CD4-positive, alpha-beta T cell treated with Interleukin-12 subunit alpha and Interleukin-12 subunit beta, for 1 hour (primary cell): ENCODE data around the gene DLG1.
A peak's percentile ranks its signal among the peaks of the same experiment; 100 is the strongest.
"Not testable (repeated sequence)": the region's sequence is repeated elsewhere in the genome, so short reads cannot be mapped to it uniquely, and the experiment has no call there.

Experiments used
- DNase-seq: peaks from one replicate; pipeline ENCODE4 v3.0.0-alpha.2; 2020

DLG1 gene

GRCh38 chr3:197239857-197240256, 58.6 kb downstream of the DLG1 start:
- no peak for DNase-seq

- no peak for DNase-seq
These were observed 59.6 kb downstream of the DLG1 start for GRCh38 chr3:197238842-197239241.

- no peak for DNase-seq
These were observed 60.5 kb downstream of the DLG1 start for GRCh38 chr3:197237897-197238296.

GRCh38 chr3:197236362-197236761, 62.0 kb downstream of the DLG1 start:
- no peak for DNase-seq

- DNase-seq, result no peak
These were observed 63.2 kb downstream of the DLG1 start for GRCh38 chr3:197234947-197235914.

GRCh38 chr3:197231321-197231720, 67.1 kb downstream of the DLG1 start:
- DNase-seq, result no peak

- no peak for DNase-seq
These were observed 68.6 kb downstream of the DLG1 start for GRCh38 chr3:197229836-197230235.

- no peak for DNase-seq
These were observed 69.2 kb downstream of the DLG1 start for GRCh38 chr3:197229178-197229577.

GRCh38 chr3:197227780-197228574, 70.4 kb downstream of the DLG1 start:
- no peak for DNase-seq

GRCh38 chr3:197226179-197226578, 72.2 kb downstream of the DLG1 start:
- DNase-seq, result no peak

- no peak for DNase-seq
These were observed 72.8 kb downstream of the DLG1 start for GRCh38 chr3:197225579-197225978.

GRCh38 chr3:197224034-197224444, 74.4 kb downstream of the DLG1 start:
- peak; percentile 44 for DNase-seq

- DNase-seq, result no peak
These were observed 75.5 kb downstream of the DLG1 start for GRCh38 chr3:197222937-197223370.

GRCh38 chr3:197219619-197220018, 78.8 kb downstream of the DLG1 start:
- no peak for DNase-seq

- DNase-seq, result no peak
These were observed 80.2 kb downstream of the DLG1 start for GRCh38 chr3:197218210-197218609.

- DNase-seq, result no peak
These were observed 81.5 kb downstream of the DLG1 start for GRCh38 chr3:197216914-197217313.

- DNase-seq, result no peak
These were observed 82.1 kb downstream of the DLG1 start for GRCh38 chr3:197216169-197216860.

- no peak for DNase-seq
These were observed 86.1 kb downstream of the DLG1 start for GRCh38 chr3:197212290-197212689.

- not testable (repeated sequence) for DNase-seq
These were observed 86.7 kb downstream of the DLG1 start for GRCh38 chr3:197211698-197212097.

- no peak for DNase-seq
These were observed 88.8 kb downstream of the DLG1 start for GRCh38 chr3:197209366-197210260.

- no peak for DNase-seq
These were observed 91.5 kb downstream of the DLG1 start for GRCh38 chr3:197206913-197207312.

GRCh38 chr3:197205675-197206074, 92.7 kb downstream of the DLG1 start:
- no peak for DNase-seq
